Activated CD8-positive, alpha-beta memory T cell treated with anti-CD3 and anti-CD28 coated beads for 24 hours (primary cell): Measurements from ENCODE around the gene LRBA.

Experiments
- DNase-seq: peaks from one replicate; pipeline ENCODE4 v3.0.0-alpha.2; 2020

LRBA gene

GRCh38 chr4:150256841-150257730 lies 758.0 kb downstream of the LRBA start:
- DNase-seq = no peak

DNA sequence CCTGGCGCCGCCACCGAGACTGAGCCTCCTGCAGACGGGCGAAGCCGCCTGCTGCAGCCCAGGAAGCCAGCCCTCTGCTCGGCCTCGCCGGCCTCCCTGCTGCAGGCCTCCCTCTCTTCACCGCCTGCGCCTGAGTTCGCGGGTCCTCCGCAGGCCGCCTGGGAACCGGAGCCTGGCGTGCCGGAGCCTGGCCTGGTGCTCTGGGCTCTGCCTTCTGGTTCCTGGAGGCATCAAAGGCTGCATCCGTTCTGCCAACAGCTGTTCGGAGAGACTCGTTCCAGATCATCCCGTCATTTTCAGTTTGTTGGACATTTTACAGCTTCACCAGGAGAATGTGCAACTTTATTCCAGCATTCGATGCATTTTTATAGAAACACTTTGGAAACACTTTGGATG lies 758.9 kb downstream of the LRBA start:
- no peak for DNase-seq

- no peak for DNase-seq
These were observed 759.4 kb downstream of the LRBA start for GRCh38 chr4:150255610-150256224.

DNA sequence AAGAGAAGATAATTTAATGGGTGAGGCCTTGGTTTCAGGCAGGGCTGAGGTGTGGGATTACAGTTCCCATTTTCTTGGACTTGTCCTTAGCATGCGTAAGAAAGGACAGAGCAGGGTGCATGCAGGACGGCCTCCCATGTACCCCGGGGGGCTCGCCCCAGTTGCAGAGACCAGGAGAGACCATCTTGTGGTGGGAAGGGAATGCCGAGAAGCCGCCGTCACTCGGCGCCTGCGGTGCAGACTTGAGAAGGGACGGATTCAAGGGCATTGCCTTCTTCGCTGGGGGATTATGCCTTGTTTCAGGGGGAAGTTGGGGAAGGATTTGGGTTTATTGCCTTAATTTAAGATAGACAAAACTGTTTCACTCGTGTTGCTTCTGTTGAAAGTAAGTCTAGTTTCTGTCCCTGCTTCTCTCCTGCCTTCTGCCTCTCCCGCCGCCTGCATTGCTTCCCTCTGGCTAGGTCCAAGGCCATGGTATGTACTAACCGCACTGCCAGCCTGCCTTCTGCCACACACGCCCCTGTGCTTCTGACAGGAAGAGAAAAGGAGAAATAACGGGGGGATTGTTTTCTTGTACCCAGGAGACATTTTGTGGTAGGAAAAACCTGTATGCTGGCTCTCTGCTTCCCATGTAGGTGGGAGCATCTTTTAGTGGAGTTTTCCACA lies 761.0 kb downstream of the LRBA start:
- no peak for DNase-seq

DNA sequence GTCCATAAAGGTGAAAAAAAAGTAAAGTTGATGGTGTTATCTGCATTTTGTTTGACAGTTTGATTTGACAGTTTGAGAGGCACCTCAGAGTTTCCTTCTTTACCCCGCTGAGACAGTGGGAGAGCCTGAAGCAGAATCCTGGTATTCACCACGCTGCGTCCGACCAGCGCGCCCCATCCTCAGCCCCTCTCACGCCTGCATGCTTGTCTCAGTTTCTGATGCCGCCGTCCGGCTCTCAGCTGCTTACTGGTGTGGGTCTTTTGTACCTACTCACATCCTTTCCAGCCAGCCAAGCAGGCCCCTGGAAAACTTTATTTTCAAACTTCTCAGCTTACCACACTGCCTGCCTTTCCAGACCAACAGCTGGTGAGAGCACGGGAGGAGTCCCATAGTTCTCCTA lies 761.7 kb downstream of the LRBA start:
- no peak for DNase-seq

DNA sequence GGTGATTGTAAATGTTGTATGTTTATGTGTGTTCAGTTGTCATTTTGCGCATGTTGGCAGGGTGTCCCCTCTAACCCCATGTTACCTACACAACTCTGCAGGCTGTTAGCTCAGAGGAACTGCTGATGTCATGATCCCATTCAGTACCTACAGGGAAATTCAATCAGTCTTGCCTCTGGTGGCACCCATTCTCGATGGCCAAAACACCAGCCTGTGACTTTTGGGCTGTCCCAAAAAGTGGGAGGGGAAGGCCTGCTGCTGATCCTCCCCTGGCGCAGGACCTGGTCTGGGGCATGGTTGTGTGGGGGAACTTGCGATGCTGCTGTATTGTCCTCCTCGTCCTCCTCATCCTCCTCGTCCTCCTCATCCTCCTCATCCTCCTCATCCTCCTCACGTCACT lies 762.3 kb downstream of the LRBA start:
- DNase-seq = no peak

- DNase-seq = no peak
These were observed 762.8 kb downstream of the LRBA start for GRCh38 chr4:150252306-150252705.

- no peak for DNase-seq
These were observed 763.3 kb downstream of the LRBA start for GRCh38 chr4:150251752-150252190.

GRCh38 chr4:150250998-150251651 lies 764.0 kb downstream of the LRBA start:
- no peak for DNase-seq

DNA sequence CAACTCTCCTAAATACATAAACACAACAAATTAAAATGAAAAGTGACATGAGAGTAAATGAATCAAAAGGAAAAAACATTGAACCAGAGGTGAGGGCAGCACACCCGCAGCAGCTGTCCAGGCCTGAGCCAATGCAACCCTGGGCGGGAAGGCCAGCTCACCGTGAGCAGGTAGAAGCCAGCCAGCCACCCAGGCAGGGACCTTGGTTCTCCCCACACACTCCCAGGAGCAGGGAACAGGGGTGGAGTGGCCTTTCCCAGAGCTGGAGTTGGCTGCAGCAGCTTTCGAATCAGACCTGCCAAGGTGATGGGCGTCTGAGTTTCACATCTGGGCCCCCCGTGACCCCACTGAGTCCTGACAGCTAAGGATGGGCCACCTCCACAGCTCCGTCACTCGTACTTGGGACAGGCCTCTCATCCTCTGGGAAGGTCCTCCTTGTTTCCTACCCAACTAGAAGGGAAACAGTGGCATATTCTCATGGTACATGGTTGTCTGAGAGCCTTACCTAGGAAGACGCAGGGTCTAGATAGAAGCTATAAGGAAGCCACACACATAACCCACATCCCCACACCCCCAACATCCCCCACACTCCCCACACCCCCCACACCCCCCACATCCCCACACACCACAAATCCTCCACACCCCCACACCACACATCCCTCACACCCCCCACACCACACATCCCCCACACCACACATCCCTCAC lies 764.6 kb downstream of the LRBA start:
- DNase-seq = no peak

DNA sequence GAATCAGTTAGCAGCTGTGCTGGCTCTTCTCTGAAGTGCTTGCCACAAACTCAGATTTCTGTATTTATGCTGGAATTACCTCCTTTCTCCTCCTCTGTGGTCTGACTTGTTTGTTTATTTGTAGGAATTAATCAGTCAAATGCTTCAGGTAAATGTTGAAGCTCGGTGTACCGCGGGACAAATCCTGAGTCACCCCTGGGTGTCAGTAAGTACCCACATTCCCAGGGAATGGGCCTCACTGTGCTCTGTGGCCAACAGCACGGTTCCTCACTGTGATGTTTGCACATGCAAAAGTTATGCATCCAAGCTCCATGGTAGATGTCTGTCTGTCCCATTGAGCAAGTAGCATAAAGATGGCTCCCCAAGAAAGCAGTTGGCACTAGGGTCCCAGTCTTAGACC lies 766.9 kb downstream of the LRBA start:
- DNase-seq = no peak

DNA sequence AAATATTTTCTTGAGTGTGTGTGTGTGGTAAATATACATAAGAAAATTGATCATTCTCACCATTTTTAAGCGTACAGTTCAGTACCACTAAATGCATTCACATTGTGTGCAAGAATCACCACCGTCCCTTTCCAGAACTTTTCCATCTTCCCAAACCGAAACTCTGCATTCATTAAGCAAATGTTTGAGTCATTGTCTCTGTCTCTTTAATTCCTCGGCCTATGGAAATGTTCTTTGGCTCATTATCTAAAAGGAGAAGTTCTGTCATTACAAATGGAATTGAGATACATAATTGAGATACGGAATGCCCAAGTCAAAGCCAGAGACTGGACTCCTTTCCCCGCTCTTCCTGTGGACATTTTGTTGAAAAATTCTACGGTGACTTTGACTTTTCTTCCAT lies 767.9 kb downstream of the LRBA start:
- DNase-seq = no peak

DNA sequence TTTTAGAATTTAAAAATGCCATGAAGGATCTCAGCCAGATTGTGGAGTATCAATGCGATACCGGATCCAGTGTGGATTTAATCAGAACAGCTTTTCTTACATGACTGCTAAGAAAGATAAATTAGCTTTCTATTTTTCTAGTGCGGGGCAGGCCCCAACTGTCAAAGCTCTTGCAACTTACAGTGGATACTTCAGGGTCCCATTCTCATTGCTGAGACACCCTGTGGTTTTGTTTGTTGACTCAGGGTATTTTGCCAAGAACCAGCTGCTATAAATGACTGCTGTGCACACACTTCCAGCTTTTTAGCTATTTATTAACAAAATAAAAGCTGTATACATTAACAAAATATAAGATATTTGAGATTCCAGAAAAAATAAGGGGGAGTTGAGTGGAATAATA lies 770.5 kb downstream of the LRBA start:
- no peak for DNase-seq

DNA sequence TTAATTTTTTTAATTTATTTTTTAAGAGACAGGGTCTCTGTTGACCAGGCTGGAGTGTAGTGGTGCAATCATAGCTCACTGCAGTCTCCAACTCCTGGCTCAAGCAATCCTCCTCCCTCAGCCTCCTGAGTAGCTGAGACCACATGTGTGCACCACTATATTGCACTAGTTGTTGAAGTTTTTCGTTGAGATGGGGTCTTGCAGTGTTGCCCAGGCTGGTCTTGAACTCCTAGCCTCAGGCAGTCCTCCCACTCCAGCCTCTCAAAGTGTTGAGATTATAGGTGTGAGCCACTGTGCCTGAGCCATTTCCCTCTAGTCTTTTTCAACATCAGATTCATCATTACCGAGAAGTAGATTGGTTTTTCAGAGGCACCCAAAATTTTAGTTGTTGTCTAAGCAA lies 771.2 kb downstream of the LRBA start:
- DNase-seq = no peak

GRCh38 chr4:150242820-150243458 lies 772.1 kb downstream of the LRBA start:
- no peak for DNase-seq

DNA sequence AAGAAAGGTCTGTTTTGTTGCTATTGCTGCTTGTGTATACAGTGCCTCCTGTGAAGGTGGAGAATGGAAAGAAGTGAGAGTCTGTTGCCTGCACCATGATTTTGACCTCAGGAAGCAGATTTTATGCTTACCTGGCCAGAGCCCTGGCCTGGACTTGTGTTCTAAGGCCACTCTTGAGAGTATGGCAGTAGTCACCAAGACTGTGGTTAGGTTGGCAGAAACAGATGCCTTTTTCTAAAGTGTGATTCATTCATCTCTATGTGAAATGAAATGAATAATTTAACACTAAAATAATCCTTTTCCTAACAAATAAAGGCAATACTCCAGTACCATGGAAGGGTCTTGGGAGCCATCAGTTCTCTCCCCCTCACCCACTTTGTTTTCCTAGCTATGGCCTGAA lies 775.1 kb downstream of the LRBA start:
- DNase-seq = no peak

DNA sequence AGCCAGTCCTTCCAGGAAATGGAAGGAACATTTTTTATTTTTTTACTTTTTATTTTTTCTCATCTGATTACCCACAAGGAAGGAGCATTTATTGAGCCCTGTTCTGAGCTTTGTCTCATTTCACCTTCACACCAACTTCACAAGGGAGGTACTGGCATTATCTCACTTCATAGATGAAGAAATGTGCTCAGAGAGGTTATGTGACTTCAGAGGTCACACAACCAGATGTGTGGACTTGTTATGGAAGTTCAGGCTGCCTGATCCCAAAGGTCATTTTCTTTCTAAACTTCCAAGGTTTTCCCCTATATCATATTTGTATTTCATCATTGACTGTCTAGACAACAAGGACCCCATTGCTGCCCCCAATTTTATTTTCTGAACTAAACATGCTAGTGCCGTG lies 776.5 kb downstream of the LRBA start:
- no peak for DNase-seq

DNA sequence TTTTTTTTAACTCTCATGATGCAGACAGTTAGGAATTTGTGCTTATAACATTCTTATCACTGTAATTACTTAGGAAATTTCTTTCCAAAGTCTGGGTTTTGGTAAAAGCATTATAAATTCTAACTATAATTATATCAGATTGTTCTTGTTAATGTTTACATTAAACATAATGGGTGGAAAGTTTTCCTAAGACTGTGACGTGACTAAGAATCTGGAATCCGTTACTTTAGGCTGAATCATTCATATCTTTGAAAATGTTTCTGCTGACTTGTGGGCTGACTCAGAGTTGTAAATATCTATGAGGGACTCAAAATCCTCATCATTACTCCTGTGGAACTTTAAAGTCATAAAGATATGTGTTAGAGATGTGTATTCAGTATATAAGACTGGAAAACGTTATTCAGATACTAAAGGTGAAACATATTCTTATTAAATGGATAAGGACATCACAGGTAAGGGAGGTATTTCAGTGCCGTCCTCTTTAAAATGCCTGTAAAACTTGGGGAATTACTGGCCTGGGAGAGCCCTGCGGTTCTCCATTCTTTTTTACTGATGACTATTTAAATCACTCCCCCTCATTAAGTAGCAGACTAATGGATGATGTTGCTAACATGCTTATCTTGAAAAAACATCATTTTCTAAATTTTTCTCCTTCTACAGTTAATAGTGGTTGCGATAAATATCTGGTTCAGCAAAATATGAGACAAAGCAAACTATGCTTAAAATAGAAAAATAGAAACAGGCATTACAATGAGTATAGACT lies 777.8 kb downstream of the LRBA start:
- DNase-seq = no peak

GRCh38 chr4:150236626-150237025 lies 778.5 kb downstream of the LRBA start:
- no peak for DNase-seq

GRCh38 chr4:150235808-150236271 lies 779.2 kb downstream of the LRBA start:
- DNase-seq = no peak

DNA sequence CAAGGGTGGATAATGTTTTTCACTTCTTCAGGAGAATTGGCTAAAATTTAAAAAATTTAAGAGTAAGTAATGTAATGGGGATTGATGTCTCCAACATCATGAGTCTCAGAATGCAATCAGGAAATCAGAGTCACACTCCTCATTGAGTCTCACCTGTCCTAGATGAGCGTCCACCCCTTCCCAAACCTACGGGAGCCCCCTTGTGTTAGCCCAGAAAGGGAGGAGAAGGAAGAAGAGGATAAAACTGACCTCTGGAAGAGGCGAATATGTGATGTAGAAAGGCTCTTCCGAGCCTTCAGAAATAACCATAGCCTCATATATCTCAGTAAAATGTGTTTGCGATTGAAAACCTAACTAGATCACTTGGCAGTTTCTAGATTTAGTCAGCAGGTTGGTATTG lies 779.8 kb downstream of the LRBA start:
- no peak for DNase-seq
